ENCODE data around the gene RTN4RL1. TPM values are rescaled to one million over a fixed set of nuclear protein-coding genes. Genes with fewer than 3 reads are reported as not detected.
A peak's percentile ranks its signal among the peaks of the same experiment; 100 is the strongest.

Gene RTN4RL1
- total RNA-seq, 1 donor from 2014 or later: 11.5 TPM

- H3K4me1 ChIP-seq: peaks cover 0 to 14% of the 10 kb centered on the region in 2 donors
- no peak for DNase-seq (ENCODE audit: low spot score in 2 of 2)
These were observed 40.0 kb upstream of the RTN4RL1 start for GRCh38 chr17:2064980-2065785.

GRCh38 chr17:2064520-2064971, 39.4 kb upstream of the RTN4RL1 start:
- DNase-seq (ENCODE audit: low spot score in 2 of 2): no peak
- no peak for TF ChIP-seq CTCF (IDR thresholded peaks at IDR 0.05)
- H3K4me1 ChIP-seq: peaks cover 0 to 14% of the 10 kb centered on the region in 2 donors
- peaks cover 26 to 59% of the 10 kb centered on the region in 2 donors for H3K36me3 ChIP-seq
- intact Hi-C loops (cut with DNase I): no loop called here
- no peaks in the 10 kb centered on the region for H3K27me3 ChIP-seq
- no peak overlapping the region for H3K4me3 ChIP-seq
- peak overlapping the region; percentile 41 to 51 for H3K27ac ChIP-seq
- no peaks in the 10 kb centered on the region for H3K9me3 ChIP-seq

More at GRCh38 chr17:2064980-2065785, 40.0 kb upstream of the RTN4RL1 start:
- no peaks in the 10 kb centered on the region for H3K9me3 ChIP-seq
- H3K4me3 ChIP-seq: no peak overlapping the region
- H3K27ac ChIP-seq: peak overlapping the region; percentile 41 to 51
- H3K36me3 ChIP-seq: peaks cover 26 to 55% of the 10 kb centered on the region in 2 donors
- TF ChIP-seq CTCF (IDR thresholded peaks at IDR 0.05): peak in 1 of 3 experiments; percentile 29
- no peaks in the 10 kb centered on the region for H3K27me3 ChIP-seq
- intact Hi-C loops (cut with DNase I): no loop called here

DNA sequence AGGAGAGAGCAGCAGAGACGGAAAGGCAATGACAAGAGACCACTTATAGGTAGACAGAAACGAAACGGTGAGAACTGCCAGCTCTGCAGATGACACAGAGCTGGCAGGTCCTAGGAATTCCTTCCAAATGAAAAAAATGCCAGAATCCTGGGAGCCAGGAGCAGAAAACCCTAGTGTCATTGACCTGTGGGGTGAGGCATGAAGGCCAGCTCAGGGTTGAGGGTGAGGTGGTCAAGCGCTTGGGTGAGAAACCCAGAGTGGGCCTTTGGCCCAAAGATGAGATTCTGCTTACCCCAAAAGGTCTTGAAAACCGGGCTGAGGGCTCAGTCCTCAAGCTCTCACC, 39.0 kb upstream of the RTN4RL1 start:
- Histone ChIP-seq H3K27ac (peak overlapping the region in 1 of 2 donors; percentile 51), H3K4me1 (peaks cover 0 to 14% of the 10 kb centered on the region in 2 donors), H3K36me3 (peaks cover 26 to 59% of the 10 kb centered on the region in 2 donors), H3K27me3 (no peaks in the 10 kb centered on the region), H3K9me3 (no peaks in the 10 kb centered on the region), H3K4me3 (no peak overlapping the region)
- no peak for TF ChIP-seq CTCF (IDR thresholded peaks at IDR 0.05)
- DNase-seq (ENCODE audit: low spot score in 2 of 2): no peak
- intact Hi-C loops (cut with DNase I): no loop called here

GRCh38 chr17:2063261-2064146, 38.4 kb upstream of the RTN4RL1 start:
- DNase-seq (ENCODE audit: low spot score in 2 of 2): no peak

More at GRCh38 chr17:2063261-2064146, 38.4 kb upstream of the RTN4RL1 start:
- H3K4me1 ChIP-seq: peaks cover 0 to 14% of the 10 kb centered on the region in 2 donors
- intact Hi-C loops (cut with DNase I): no loop called here
- no peaks in the 10 kb centered on the region for H3K9me3 ChIP-seq
- no peak for TF ChIP-seq CTCF (IDR thresholded peaks at IDR 0.05)
- peak overlapping the region; percentile 51 to 60 for H3K27ac ChIP-seq
- peaks cover 26 to 56% of the 10 kb centered on the region in 2 donors for H3K36me3 ChIP-seq
- no peaks in the 10 kb centered on the region for H3K27me3 ChIP-seq
- H3K4me3 ChIP-seq: no peak overlapping the region

Data from ascending aorta (tissue), 2 donors.